Brain microvascular endothelial cell (primary cell): ENCODE measurements around the gene KIF21A.
"Not testable (repeated sequence)": the region's sequence is repeated elsewhere in the genome, so short reads cannot be mapped to it uniquely, and the experiment has no call there.

ENCODE experiments used
- DNase-seq: peaks from one replicate; pipeline ENCODE4 v3.0.0-alpha.2; 2020
- H3K27ac ChIP-seq: fragments of 250-450 bp; sonication (Bioruptor Pico); 2 replicates; pipeline ENCODE4 v1.5.1; 2020; ENCODE audit warnings: mild to moderate bottlenecking, moderate library complexity
- H3K27me3 ChIP-seq: fragments of 250-450 bp; sonication (Bioruptor Pico); replicated peaks from 2 replicates; pipeline ENCODE4 v1.5.1; 2020; ENCODE audit warnings: mild to moderate bottlenecking
- H3K36me3 ChIP-seq: fragments of 250-450 bp; sonication (Bioruptor Pico); replicated peaks from 2 replicates; pipeline ENCODE4 v1.5.1; 2020; ENCODE audit warnings: mild to moderate bottlenecking
- H3K4me3 ChIP-seq: 2 replicates; pipeline ENCODE4 v1.5.1; 2011; ENCODE audit warnings: low read depth, mild to moderate bottlenecking, control low read depth, low read length, moderate library complexity
- CTCF ChIP-seq: IDR thresholded peaks from 2 replicates; pipeline ENCODE4 v1.5.1; 2011; ENCODE audit warnings: low read depth, mild to moderate bottlenecking, moderate library complexity, low read length, control low read depth, inconsistent platforms; ENCODE audit errors: missing control alignments
- in situ Hi-C: cut with HindIII; loops from 2 replicates; pipeline ENCODE4 v1.10.0; 2017; ENCODE audit warnings: low sequenced_read_pairs, low pct_ligation_motif_present

KIF21A gene

GRCh38 chr12:39301422-39301821 lies 141.5 kb downstream of the KIF21A start:
- no peak overlapping the region for H3K27ac ChIP-seq
- no peak for TF ChIP-seq CTCF
- no peaks in the 10 kb centered on the region for H3K27me3 ChIP-seq
- in situ Hi-C loops, result no loop called here
- DNase-seq, result no peak
- H3K4me3 ChIP-seq, result no peak overlapping the region
- H3K36me3 ChIP-seq, result no peaks in the 10 kb centered on the region

GRCh38 chr12:39300799-39301198 lies 142.1 kb downstream of the KIF21A start:
- no peak for TF ChIP-seq CTCF
- DNase-seq, result peak; percentile 1
- Histone ChIP-seq H3K4me3 (no peak overlapping the region), H3K36me3 (no peaks in the 10 kb centered on the region), H3K27me3 (no peaks in the 10 kb centered on the region), H3K27ac (no peak overlapping the region)
- in situ Hi-C loops, result no loop called here

- TF ChIP-seq CTCF, result no peak
- Histone ChIP-seq H3K4me3 (no peak overlapping the region), H3K27ac (no peak overlapping the region), H3K27me3 (no peaks in the 10 kb centered on the region), H3K36me3 (no peaks in the 10 kb centered on the region)
- DNase-seq, result no peak
- in situ Hi-C loops, result no loop called here
Observed at GRCh38 chr12:39297891-39298290, 145.0 kb downstream of the KIF21A start.

- no peak overlapping the region for H3K4me3 ChIP-seq
- in situ Hi-C loops, result no loop called here
- DNase-seq, result no peak
- TF ChIP-seq CTCF, result no peak
- no peaks in the 10 kb centered on the region for H3K36me3 ChIP-seq
- H3K27me3 ChIP-seq, result no peaks in the 10 kb centered on the region
- no peak overlapping the region for H3K27ac ChIP-seq
Observed at GRCh38 chr12:39296496-39296895, 146.4 kb downstream of the KIF21A start.

GRCh38 chr12:39295593-39295992 lies 147.3 kb downstream of the KIF21A start:
- H3K27me3 ChIP-seq, DNase-seq, in situ Hi-C loops, H3K4me3 ChIP-seq, H3K36me3 ChIP-seq, H3K27ac ChIP-seq: not testable (repeated sequence)

- in situ Hi-C loops, result no loop called here
- Histone ChIP-seq H3K27ac (no peak overlapping the region), H3K36me3 (no peaks in the 10 kb centered on the region), H3K27me3 (no peaks in the 10 kb centered on the region), H3K4me3 (no peak overlapping the region)
- TF ChIP-seq CTCF, result no peak
- no peak for DNase-seq
Observed at GRCh38 chr12:39294715-39295114, 148.2 kb downstream of the KIF21A start.
